HepG2 (cell line): ENCODE data around the gene TIMM10. TPM values are rescaled to one million over a fixed set of nuclear protein-coding genes. Genes with fewer than 3 reads are reported as not detected.

ENCODE experiments used
- ATAC-seq: fragments of 200-7000 bp; cut with Tn5 transposase; 3 replicates; pipeline ENCODE4 v1.9.1; 2020; ENCODE audit warnings: mild to moderate bottlenecking, moderate library complexity
- BruUV-seq: library from RNA; stranded (reverse); fragments of 400-500 nt; replicated peaks from 2 replicates; lab custom pipeline; 2021; lab: Mats Ljungman, UMichigan
- CTCF ChIA-PET: fragments of 300-600 bp; formaldehyde crosslinking; extraction: SDS; loops from one replicate; lab custom pipeline; 2021; ENCODE audit warnings: low total read pairs, inconsistent platforms, low intra/inter-chr PET ratio; lab: Yijun Ruan, JAX
- POLR2A ChIA-PET: fragments of 350-600 bp; sonication (Branson Sonifier 250); formaldehyde crosslinking; loops from one replicate; lab custom pipeline; 2020; ENCODE audit warnings: antibody characterized with exemption, inconsistent platforms; lab: Yijun Ruan, JAX
- DNase-seq: peaks from one replicate; pipeline ENCODE4 v3.0.0-alpha.2; 2015; ENCODE audit warnings: low spot score
- FAIRE-seq: peaks from 3 replicates; lab custom pipeline; 2011; peaks lifted over from hg19 to GRCh38; lab: Jason Lieb, UNC
- H2AFZ ChIP-seq: one replicate; pipeline ENCODE4 v1.6.1; 2011; ENCODE audit warnings: low read length, inconsistent platforms
- H3K27ac ChIP-seq: fragments of 300-600 bp; 3 replicates; pipeline ENCODE4 v1.8.0; 2011; ENCODE audit warnings: mixed run types, mild to moderate bottlenecking, mixed read lengths, low read length, inconsistent platforms; ENCODE audit not compliant: insufficient read depth; ENCODE audit errors: extremely low read length
- H3K27me3 ChIP-seq, 2 experiments: fragments of 200-600 bp in 1 of 2; 2 replicates in 1 of 2; 3 replicates in 1 of 2; pipeline versions ENCODE4 v1.6.0 to v1.8.0; 2011; ENCODE audit warnings: low read length in 2 of 2, mild to moderate bottlenecking in 2 of 2, moderate library complexity in 2 of 2, inconsistent platforms in 1 of 2; ENCODE audit not compliant: insufficient read depth in 2 of 2, control insufficient read depth in 1 of 2
- H3K36me3 ChIP-seq, 2 experiments: fragments of 200-600 bp in 1 of 2; replicated peaks in 1 of 2; 2 replicates in 1 of 2; 3 replicates in 1 of 2; pipeline versions ENCODE4 v1.5.1 to v1.8.0; 2011; ENCODE audit warnings: low read length in 2 of 2, inconsistent platforms in 1 of 2; ENCODE audit not compliant: insufficient read depth in 2 of 2, control insufficient read depth in 1 of 2
- H3K4me1 ChIP-seq: 2 replicates; pipeline ENCODE4 v1.5.1; 2012; ENCODE audit warnings: low read length, inconsistent platforms; ENCODE audit not compliant: insufficient read depth
- H3K4me2 ChIP-seq: 2 replicates; pipeline ENCODE4 v1.6.0; 2011; ENCODE audit warnings: low read depth, low read length, inconsistent platforms
- H3K4me3 ChIP-seq, 3 experiments: fragments of 200-600 bp in 1 of 3; sonication (generic), shearing (Covaris generic) in 1 of 3; replicated peaks in 1 of 3; 2 replicates each; pipeline ENCODE4 v1.5.1; 2011 to 2016; ENCODE audit warnings: low read length in 3 of 3, inconsistent platforms in 2 of 3, low read depth in 2 of 3, mild to moderate bottlenecking in 2 of 3, control low read depth in 1 of 3, mixed read lengths in 1 of 3; ENCODE audit not compliant: insufficient read depth in 1 of 3
- H3K79me2 ChIP-seq: one replicate; pipeline ENCODE4 v1.6.1; 2011; ENCODE audit warnings: low read length, inconsistent platforms; ENCODE audit not compliant: insufficient read depth
- H3K9ac ChIP-seq: 2 replicates; pipeline ENCODE4 v1.6.0; 2011; ENCODE audit warnings: mild to moderate bottlenecking, low read depth, low read length, inconsistent platforms; ENCODE audit not compliant: insufficient read depth
- H3K9me3 ChIP-seq: 2 replicates; pipeline ENCODE4 v1.5.1; 2012; ENCODE audit warnings: mild to moderate bottlenecking, low read length
- H4K20me1 ChIP-seq: 2 replicates; pipeline ENCODE4 v1.6.0; 2011; ENCODE audit warnings: inconsistent platforms, mild to moderate bottlenecking, low read length, moderate library complexity; ENCODE audit not compliant: insufficient read depth
- ATM ChIP-seq: fragments of 450-650 bp; IDR thresholded peaks from 2 replicates; pipeline ENCODE4 v1.7.1; 2017; ENCODE audit warnings: mild to moderate bottlenecking, borderline replicate concordance
- KMT2A ChIP-seq: sonication (generic); formaldehyde crosslinking; IDR thresholded peaks from 2 replicates; pipeline ENCODE4 v1.4.0; 2020; ENCODE audit warnings: missing genetic modification reagents
- SRSF9 ChIP-seq: fragments of 200-400 bp; formaldehyde crosslinking; IDR thresholded peaks from 2 replicates; pipeline ENCODE4 v1.6.1; 2018; ENCODE audit warnings: borderline replicate concordance, mild to moderate bottlenecking, low read depth, low read length; ENCODE audit not compliant: insufficient read depth, poor library complexity, severe bottlenecking
- ZNF30 ChIP-seq: sonication (generic); formaldehyde crosslinking; IDR thresholded peaks from 2 replicates; pipeline ENCODE4 v1.5.0; 2020; ENCODE audit warnings: mild to moderate bottlenecking, missing genetic modification reagents
- WGBS: methylation state at CpG from one replicate; pipeline ENCODE4 v1.1.6; 2017; ENCODE audit warnings: low lambda C conversion rate; 5-methylcytosine and 5-hydroxymethylcytosine counted together
- in situ Hi-C: cut with HindIII; loops from 2 replicates; pipeline ENCODE4 v1.10.0; 2017; ENCODE audit warnings: low pct_unique_long_range_greater_than_20kb; ENCODE audit not compliant: extremely low pct_ligation_motif_present
- intact Hi-C: fragments of 100-400 bp; cut with micrococcal nuclease; formaldehyde crosslinking; loops from one replicate; pipeline ENCODE4 v1.10.0; 2022; ENCODE audit not compliant: unreplicated experiment
- polyA plus RNA-seq, 8 experiments: library from polyadenylated mRNA; depleted of rRNA in 3 of 8; stranded (reverse) in 7 of 8; unstranded in 1 of 8; fragments of >200 nt; fragmentation: Illumina TruSeq in 4 of 8; extraction: Trizol in 4 of 8; gene quantifications; 2 replicates each; pipeline versions ENCODE4 v1.2.1 to v1.2.3, GENCODE V29; 2011 to 2016; ENCODE audit warnings: low read depth in 4 of 8, missing spikeins in 1 of 8, mixed read lengths in 1 of 8; ENCODE audit not compliant: insufficient read depth in 1 of 8
- total RNA-seq, 5 experiments: library from RNA; depleted of rRNA; stranded (reverse); fragments of >200 nt; fragmentation: Illumina TruSeq; extraction: Trizol; gene quantifications; 2 replicates each; pipeline ENCODE4 v1.2.3, GENCODE V29; 2016; ENCODE audit warnings: low read depth in 1 of 5
- TF ChIP-seq, protein P1 (sequence below), 2 experiments: fragments of 450-650 bp in 1 of 2; sonication (generic) in 1 of 2; formaldehyde crosslinking in 1 of 2; IDR thresholded peaks; 2 replicates each; pipeline versions ENCODE4 v1.6.1 to v1.8.0; 2016 to 2022; ENCODE audit warnings: antibody characterized with exemption in 1 of 2, mild to moderate bottlenecking in 1 of 2, missing genetic modification reagents in 1 of 2
- TF ChIP-seq, protein P2 (sequence below): sonication (generic); formaldehyde crosslinking; IDR thresholded peaks from 2 replicates; pipeline ENCODE4 v1.8.1; 2022; ENCODE audit warnings: mild to moderate bottlenecking, missing genetic modification reagents
- TF ChIP-seq, protein P3 (sequence below): IDR thresholded peaks from 2 replicates; pipeline ENCODE4 v1.6.1; 2016; ENCODE audit warnings: low read depth
- TF ChIP-seq, protein P4 (sequence below): sonication (generic); formaldehyde crosslinking; IDR thresholded peaks from 2 replicates; pipeline ENCODE4 v1.8.0; 2022; ENCODE audit warnings: mild to moderate bottlenecking, missing genetic modification reagents, borderline replicate concordance

TIMM10 gene
- total and polyA plus RNA-seq, 2 of the 13 experiments (the other 11 are each of a cell fraction or from before 2014, with no cell fraction given) = 67.8 to 82.2 TPM

DNA sequence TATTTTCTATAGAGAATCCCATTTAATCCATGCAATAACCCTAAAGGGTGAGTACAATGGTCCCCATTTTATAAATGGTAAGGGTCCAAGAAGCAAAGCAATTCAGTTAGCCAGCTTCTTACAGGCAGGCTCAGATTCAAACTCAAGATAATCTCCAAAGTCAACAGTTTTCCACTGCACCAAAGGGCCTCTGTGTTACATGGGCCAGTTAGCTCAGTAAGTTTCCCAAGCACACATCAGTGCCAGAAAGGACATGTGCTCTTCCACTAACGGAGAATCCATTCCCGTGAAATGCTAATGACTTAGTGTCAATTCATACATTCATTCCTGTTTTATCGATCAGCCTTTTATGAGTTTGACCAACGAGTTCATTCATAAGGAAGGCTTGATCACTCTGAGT is 26.0 kb downstream of the TIMM10 start:
- no peak for DNase-seq
- ATAC-seq = no peak
- peaks cover 56% of the 10 kb centered on the region for H3K79me2 ChIP-seq
- no peak overlapping the region for H3K4me3 ChIP-seq
- peaks cover 97% of the 10 kb centered on the region for H3K4me1 ChIP-seq
- WGBS = 55% methylated on average over 4 of the region's 4 CpGs
- no peak overlapping the region for H2AFZ ChIP-seq
- no TSS peak for BruUV-seq
- in situ Hi-C loops (no loop called here), intact Hi-C loops (no loop called here)
- peaks cover 13% of the 10 kb centered on the region for H4K20me1 ChIP-seq
- peak overlapping the region; percentile 57 for H3K27ac ChIP-seq
- H3K4me2 ChIP-seq = 0 out of 2 replicates have a peak overlapping the region, but pooled peaks have one; percentile 10
- H3K27me3 ChIP-seq = no peaks in the 10 kb centered on the region
- H3K9me3 ChIP-seq = no peaks in the 10 kb centered on the region
- ChIA-PET CTCF (no interaction called here), POLR2A (interaction anchor here (1.7 to 9.7 kb wide), 3 partner anchors 11 to 26 kb away, joined by 5 to 111 read pairs (median 31); partner anchors contain the start of genes SLC43A1 and TIMM10)
- H3K36me3 ChIP-seq = peaks cover 12 to 57% of the 10 kb centered on the region in 2 experiments; a peak in 4 of 5 replicates
- FAIRE-seq = peak; percentile 44
- H3K9ac ChIP-seq = 0 out of 2 replicates have a peak overlapping the region, but pooled peaks have one; percentile 7
- TF ChIP-seq, protein P1, sequence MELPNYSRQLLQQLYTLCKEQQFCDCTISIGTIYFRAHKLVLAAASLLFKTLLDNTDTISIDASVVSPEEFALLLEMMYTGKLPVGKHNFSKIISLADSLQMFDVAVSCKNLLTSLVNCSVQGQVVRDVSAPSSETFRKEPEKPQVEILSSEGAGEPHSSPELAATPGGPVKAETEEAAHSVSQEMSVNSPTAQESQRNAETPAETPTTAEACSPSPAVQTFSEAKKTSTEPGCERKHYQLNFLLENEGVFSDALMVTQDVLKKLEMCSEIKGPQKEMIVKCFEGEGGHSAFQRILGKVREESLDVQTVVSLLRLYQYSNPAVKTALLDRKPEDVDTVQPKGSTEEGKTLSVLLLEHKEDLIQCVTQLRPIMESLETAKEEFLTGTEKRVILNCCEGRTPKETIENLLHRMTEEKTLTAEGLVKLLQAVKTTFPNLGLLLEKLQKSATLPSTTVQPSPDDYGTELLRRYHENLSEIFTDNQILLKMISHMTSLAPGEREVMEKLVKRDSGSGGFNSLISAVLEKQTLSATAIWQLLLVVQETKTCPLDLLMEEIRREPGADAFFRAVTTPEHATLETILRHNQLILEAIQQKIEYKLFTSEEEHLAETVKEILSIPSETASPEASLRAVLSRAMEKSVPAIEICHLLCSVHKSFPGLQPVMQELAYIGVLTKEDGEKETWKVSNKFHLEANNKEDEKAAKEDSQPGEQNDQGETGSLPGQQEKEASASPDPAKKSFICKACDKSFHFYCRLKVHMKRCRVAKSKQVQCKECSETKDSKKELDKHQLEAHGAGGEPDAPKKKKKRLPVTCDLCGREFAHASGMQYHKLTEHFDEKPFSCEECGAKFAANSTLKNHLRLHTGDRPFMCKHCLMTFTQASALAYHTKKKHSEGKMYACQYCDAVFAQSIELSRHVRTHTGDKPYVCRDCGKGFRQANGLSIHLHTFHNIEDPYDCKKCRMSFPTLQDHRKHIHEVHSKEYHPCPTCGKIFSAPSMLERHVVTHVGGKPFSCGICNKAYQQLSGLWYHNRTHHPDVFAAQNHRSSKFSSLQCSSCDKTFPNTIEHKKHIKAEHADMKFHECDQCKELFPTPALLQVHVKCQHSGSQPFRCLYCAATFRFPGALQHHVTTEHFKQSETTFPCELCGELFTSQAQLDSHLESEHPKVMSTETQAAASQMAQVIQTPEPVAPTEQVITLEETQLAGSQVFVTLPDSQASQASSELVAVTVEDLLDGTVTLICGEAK (IDR thresholded peaks at IDR 0.05) = no peak
- TF ChIP-seq, protein P1 (CRISPR knock-in tag; IDR thresholded peaks at IDR 0.05) = no peak
- TF ChIP-seq, protein P2, sequence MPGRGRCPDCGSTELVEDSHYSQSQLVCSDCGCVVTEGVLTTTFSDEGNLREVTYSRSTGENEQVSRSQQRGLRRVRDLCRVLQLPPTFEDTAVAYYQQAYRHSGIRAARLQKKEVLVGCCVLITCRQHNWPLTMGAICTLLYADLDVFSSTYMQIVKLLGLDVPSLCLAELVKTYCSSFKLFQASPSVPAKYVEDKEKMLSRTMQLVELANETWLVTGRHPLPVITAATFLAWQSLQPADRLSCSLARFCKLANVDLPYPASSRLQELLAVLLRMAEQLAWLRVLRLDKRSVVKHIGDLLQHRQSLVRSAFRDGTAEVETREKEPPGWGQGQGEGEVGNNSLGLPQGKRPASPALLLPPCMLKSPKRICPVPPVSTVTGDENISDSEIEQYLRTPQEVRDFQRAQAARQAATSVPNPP (CRISPR knock-in tag) = no peak
- TF ChIP-seq, protein P3, sequence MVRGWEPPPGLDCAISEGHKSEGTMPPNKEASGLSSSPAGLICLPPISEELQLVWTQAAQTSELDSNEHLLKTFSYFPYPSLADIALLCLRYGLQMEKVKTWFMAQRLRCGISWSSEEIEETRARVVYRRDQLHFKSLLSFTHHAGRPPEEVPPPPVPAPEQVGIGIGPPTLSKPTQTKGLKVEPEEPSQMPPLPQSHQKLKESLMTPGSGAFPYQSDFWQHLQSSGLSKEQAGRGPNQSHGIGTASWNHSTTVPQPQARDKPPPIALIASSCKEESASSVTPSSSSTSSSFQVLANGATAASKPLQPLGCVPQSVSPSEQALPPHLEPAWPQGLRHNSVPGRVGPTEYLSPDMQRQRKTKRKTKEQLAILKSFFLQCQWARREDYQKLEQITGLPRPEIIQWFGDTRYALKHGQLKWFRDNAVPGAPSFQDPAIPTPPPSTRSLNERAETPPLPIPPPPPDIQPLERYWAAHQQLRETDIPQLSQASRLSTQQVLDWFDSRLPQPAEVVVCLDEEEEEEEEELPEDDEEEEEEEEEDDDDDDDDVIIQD = no peak
- TF ChIP-seq ZNF30 (no peak), KMT2A (CRISPR knock-in tag) (no peak), ATM (no peak), SRSF9 (no peak)
- TF ChIP-seq, protein P4, sequence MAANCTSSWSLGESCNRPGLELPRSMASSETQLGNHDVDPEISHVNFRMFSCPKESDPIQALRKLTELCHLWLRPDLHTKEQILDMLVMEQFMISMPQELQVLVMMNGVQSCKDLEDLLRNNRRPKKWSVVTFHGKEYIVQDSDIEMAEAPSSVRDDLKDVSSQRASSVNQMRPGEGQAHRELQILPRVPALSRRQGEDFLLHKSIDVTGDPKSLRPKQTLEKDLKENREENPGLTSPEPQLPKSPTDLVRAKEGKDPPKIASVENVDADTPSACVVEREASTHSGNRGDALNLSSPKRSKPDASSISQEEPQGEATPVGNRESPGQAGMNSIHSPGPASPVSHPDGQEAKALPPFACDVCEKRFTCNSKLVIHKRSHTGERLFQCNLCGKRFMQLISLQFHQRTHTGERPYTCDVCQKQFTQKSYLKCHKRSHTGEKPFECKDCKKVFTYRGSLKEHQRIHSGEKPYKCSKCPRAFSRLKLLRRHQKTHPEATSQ (CRISPR knock-in tag) = no peak
